Nephron (organoid): ENCODE results near the gene PCSK2.

Experiments
- H3K27ac Mint-ChIP-seq, 3 experiments: 2 replicates each; pipeline ENCODE4 v1.8.0; 2020; ENCODE audit warnings: mixed read lengths in 3 of 3, mild to moderate bottlenecking in 2 of 3, moderate library complexity in 1 of 3
- H3K27me3 Mint-ChIP-seq: 2 replicates; pipeline ENCODE4 v1.8.0; 2021; ENCODE audit warnings: low read depth, mild to moderate bottlenecking, moderate library complexity, mixed read lengths
- H3K36me3 Mint-ChIP-seq: 2 replicates; pipeline ENCODE4 v1.8.0; 2020; ENCODE audit warnings: low read depth, mixed read lengths
- H3K4me1 Mint-ChIP-seq: 2 replicates; pipeline ENCODE4 v1.8.0; 2020; ENCODE audit warnings: mixed read lengths
- H3K4me3 Mint-ChIP-seq, 3 experiments: 2 replicates each; pipeline ENCODE4 v1.8.0; 2020; ENCODE audit warnings: mild to moderate bottlenecking in 3 of 3, mixed read lengths in 3 of 3, moderate library complexity in 2 of 3
- H3K9me3 Mint-ChIP-seq: 2 replicates; pipeline ENCODE4 v1.8.0; 2020; ENCODE audit warnings: mixed read lengths
- CTCF ChIP-seq, 3 experiments: fragments of 200-600 bp; sonication (generic); IDR thresholded peaks; one replicate each; pipeline ENCODE4 v1.5.0; 2021; ENCODE audit warnings: antibody characterized with exemption in 3 of 3; ENCODE audit not compliant: unreplicated experiment in 3 of 3

The PCSK2 gene

DNA sequence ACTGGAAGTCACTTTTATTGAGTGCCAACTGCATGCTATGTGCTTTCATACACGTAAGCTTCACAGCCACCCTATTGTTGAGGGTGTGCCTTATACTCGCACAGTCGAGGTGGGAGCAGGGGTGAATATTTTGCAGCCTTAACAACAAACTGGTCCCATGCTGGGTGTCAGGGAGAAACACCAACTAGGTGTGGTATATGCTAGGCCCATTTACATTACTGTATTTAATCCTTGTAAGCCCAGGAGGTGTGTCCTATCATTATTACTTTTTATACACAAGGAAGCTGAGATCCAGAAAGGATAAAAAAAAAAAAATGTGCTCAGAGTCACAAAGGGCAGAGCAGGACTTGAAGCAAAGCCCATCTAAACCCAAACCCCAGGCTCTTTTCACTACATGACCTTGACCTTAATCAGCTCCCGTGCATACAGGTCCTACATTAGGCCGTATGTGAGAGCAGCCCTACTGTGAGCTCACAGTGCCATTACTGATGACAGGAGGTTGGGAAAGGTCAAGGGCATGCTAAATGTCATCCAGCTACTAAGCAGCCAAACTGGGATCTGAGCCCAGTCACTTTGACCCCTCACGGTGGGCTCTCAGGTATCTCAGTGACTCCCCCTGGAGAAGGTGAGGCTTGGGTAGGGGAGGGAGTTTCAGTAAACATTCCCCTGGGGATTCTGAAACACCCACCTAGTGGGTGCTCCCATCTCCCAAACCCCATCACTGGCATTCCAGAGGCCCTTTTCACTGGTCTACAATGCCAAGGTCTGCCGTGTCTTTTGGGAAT is 242.6 kb downstream of the PCSK2 start:
- peaks cover 9% of the 10 kb centered on the region for H3K4me1 Mint-ChIP-seq
- no peak overlapping the region for H3K27ac Mint-ChIP-seq
- H3K36me3 Mint-ChIP-seq = no peaks in the 10 kb centered on the region
- TF ChIP-seq CTCF (IDR thresholded peaks at IDR 0.05; ENCODE audit: unreplicated experiment in 3 of 3) = no peak
- no peaks in the 10 kb centered on the region for H3K9me3 Mint-ChIP-seq
- H3K4me3 Mint-ChIP-seq = no peak overlapping the region
- H3K27me3 Mint-ChIP-seq = peaks cover 11% of the 10 kb centered on the region

- Mint-ChIP-seq H3K4me1 (peaks cover 9% of the 10 kb centered on the region), H3K4me3 (no peak overlapping the region), H3K9me3 (no peaks in the 10 kb centered on the region), H3K27me3 (peaks cover 11% of the 10 kb centered on the region), H3K36me3 (no peaks in the 10 kb centered on the region), H3K27ac (no peak overlapping the region)
- TF ChIP-seq CTCF (IDR thresholded peaks at IDR 0.05; ENCODE audit: unreplicated experiment in 3 of 3) = no peak
Observed at GRCh38 chr20:17470521-17470920, 243.7 kb downstream of the PCSK2 start.

GRCh38 chr20:17470973-17471372 is 244.1 kb downstream of the PCSK2 start:
- H3K27me3 Mint-ChIP-seq = peaks cover 11% of the 10 kb centered on the region

GRCh38 chr20:17471606-17472187 is 244.9 kb downstream of the PCSK2 start:
- H3K36me3 Mint-ChIP-seq = no peaks in the 10 kb centered on the region
- H3K27me3 Mint-ChIP-seq = peaks cover 13% of the 10 kb centered on the region
- H3K27ac Mint-ChIP-seq = no peak overlapping the region
- TF ChIP-seq CTCF (IDR thresholded peaks at IDR 0.05; ENCODE audit: unreplicated experiment in 3 of 3) = no peak
- peaks cover 9% of the 10 kb centered on the region for H3K4me1 Mint-ChIP-seq
- no peaks in the 10 kb centered on the region for H3K9me3 Mint-ChIP-seq
- no peak overlapping the region for H3K4me3 Mint-ChIP-seq

More at GRCh38 chr20:17470973-17471372, 244.1 kb downstream of the PCSK2 start:
- Mint-ChIP-seq H3K9me3 (no peaks in the 10 kb centered on the region), H3K36me3 (no peaks in the 10 kb centered on the region), H3K27ac (no peak overlapping the region), H3K4me3 (no peak overlapping the region), H3K4me1 (peaks cover 9% of the 10 kb centered on the region)
- no peak for TF ChIP-seq CTCF (IDR thresholded peaks at IDR 0.05; ENCODE audit: unreplicated experiment in 3 of 3)

DNA sequence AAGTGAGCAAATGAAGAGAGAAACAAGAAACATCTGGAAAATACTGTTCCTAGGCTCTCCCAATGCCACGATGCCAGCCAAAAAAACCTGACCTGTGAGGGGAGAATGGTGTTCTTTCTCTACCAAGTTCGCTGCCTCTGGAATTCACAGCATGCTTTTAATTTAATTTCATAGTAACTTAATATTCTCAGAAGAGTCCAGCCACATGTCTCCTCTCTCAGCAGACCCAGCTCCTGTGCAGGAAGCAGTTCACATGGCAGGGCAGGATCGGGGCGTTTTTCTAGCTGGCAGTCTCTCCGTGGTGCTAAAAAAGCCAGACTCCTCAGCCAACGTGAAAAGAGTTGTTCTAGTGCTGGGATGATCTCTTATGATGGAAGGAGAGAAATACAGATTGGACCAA is 246.8 kb downstream of the PCSK2 start:
- peaks cover 12% of the 10 kb centered on the region for H3K27me3 Mint-ChIP-seq
- no peak for TF ChIP-seq CTCF (IDR thresholded peaks at IDR 0.05; ENCODE audit: unreplicated experiment in 3 of 3)
- no peaks in the 10 kb centered on the region for H3K36me3 Mint-ChIP-seq
- H3K27ac Mint-ChIP-seq = peak overlapping the region in 2 of 3 experiments; percentile 11 to 64
- H3K9me3 Mint-ChIP-seq = no peaks in the 10 kb centered on the region
- H3K4me1 Mint-ChIP-seq = peaks cover 14% of the 10 kb centered on the region
- no peak overlapping the region for H3K4me3 Mint-ChIP-seq
